GM23338 (cell line): Measurements from ENCODE around the gene BOK.

ENCODE experiments used
- EZH2 ChIP-seq: fragments of 200-600 bp; sonication (generic); IDR thresholded peaks from one replicate; pipeline ENCODE4 v1.8.0; 2017; ENCODE audit warnings: antibody characterized with exemption, mild to moderate bottlenecking, low read depth; ENCODE audit not compliant: unreplicated experiment
- EZH2phosphoT487 ChIP-seq: fragments of 200-600 bp; sonication (generic); IDR thresholded peaks from one replicate; pipeline ENCODE4 v1.8.1; 2018; ENCODE audit warnings: antibody characterized with exemption; ENCODE audit not compliant: unreplicated experiment
- POLR2AphosphoS5 ChIP-seq: IDR thresholded peaks from 2 replicates; pipeline ENCODE4 v1.6.1; 2016; ENCODE audit warnings: antibody characterized with exemption, low read depth
- ZNF331 ChIP-seq: fragments of 250-450 bp; sonication (Bioruptor Pico); IDR thresholded peaks from 2 replicates; pipeline ENCODE4 v1.5.0; 2020; ENCODE audit warnings: low read depth, mild to moderate bottlenecking, moderate library complexity
- TF ChIP-seq, protein P1 (sequence below), 2 experiments: fragments of 200-600 bp in 1 of 2; sonication (generic) in 1 of 2; conservative IDR thresholded peaks; 2 replicates each; pipeline versions ENCODE4 v1.5.1 to v1.6.1; 2016 to 2017; ENCODE audit warnings: antibody characterized with exemption in 2 of 2, low read depth in 2 of 2, mild to moderate bottlenecking in 2 of 2, moderate library complexity in 1 of 2
- TF ChIP-seq, protein P2 (sequence below): IDR thresholded peaks from one replicate; pipeline ENCODE4 v1.6.1; 2018; ENCODE audit warnings: antibody characterized with exemption; ENCODE audit not compliant: unreplicated experiment
- TF ChIP-seq, protein P3 (sequence below): IDR thresholded peaks from 2 replicates; pipeline ENCODE4 v1.6.1; 2016; ENCODE audit warnings: antibody characterized with exemption

DNA sequence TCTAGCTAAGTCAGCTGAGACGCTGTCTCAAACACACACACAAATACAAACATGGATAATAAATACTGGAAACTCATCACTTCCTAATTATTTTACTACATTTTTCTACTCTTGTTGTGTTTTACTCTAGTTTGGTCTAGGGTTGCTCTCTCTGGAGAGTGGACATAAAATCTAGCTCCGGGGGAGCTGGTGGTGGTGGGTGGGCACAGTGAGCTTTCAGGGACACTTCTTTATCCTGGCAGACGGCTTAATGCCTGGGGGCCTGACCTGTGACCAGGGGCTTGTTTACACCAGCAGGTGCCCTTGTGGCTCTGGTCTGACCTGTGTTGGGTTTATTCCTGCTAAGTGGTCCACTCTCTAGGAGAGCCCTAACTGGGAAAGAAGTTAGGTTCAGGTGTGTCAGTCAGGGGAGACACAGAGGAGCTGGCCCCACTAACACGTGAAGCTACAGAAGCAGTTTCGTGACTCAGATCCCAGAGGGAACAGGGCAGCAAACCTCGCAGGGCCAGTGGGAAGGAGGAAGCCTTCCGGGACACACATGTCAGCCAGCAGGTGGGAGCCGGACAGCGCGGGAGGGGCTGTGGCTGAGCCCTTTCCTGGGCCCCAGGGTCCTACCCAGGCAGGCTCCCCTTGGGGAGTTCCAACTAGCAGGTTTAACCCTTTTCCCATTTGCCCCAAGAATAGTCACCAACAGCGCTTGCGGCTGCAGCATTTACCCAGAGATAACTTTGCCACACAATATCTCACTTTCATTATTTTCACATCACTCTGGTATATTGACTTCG is 22.5 kb upstream of the BOK start:
- TF ChIP-seq, protein P1, sequence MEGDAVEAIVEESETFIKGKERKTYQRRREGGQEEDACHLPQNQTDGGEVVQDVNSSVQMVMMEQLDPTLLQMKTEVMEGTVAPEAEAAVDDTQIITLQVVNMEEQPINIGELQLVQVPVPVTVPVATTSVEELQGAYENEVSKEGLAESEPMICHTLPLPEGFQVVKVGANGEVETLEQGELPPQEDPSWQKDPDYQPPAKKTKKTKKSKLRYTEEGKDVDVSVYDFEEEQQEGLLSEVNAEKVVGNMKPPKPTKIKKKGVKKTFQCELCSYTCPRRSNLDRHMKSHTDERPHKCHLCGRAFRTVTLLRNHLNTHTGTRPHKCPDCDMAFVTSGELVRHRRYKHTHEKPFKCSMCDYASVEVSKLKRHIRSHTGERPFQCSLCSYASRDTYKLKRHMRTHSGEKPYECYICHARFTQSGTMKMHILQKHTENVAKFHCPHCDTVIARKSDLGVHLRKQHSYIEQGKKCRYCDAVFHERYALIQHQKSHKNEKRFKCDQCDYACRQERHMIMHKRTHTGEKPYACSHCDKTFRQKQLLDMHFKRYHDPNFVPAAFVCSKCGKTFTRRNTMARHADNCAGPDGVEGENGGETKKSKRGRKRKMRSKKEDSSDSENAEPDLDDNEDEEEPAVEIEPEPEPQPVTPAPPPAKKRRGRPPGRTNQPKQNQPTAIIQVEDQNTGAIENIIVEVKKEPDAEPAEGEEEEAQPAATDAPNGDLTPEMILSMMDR (conservative IDR thresholded peaks at IDR 0.05; ENCODE audit: low read depth in 2 of 2): no peak
- TF ChIP-seq EZH2: no peak
- TF ChIP-seq ZNF331 (CRISPR knock-in tag): no peak
- TF ChIP-seq EZH2phosphoT487: no peak
- TF ChIP-seq, protein P2, sequence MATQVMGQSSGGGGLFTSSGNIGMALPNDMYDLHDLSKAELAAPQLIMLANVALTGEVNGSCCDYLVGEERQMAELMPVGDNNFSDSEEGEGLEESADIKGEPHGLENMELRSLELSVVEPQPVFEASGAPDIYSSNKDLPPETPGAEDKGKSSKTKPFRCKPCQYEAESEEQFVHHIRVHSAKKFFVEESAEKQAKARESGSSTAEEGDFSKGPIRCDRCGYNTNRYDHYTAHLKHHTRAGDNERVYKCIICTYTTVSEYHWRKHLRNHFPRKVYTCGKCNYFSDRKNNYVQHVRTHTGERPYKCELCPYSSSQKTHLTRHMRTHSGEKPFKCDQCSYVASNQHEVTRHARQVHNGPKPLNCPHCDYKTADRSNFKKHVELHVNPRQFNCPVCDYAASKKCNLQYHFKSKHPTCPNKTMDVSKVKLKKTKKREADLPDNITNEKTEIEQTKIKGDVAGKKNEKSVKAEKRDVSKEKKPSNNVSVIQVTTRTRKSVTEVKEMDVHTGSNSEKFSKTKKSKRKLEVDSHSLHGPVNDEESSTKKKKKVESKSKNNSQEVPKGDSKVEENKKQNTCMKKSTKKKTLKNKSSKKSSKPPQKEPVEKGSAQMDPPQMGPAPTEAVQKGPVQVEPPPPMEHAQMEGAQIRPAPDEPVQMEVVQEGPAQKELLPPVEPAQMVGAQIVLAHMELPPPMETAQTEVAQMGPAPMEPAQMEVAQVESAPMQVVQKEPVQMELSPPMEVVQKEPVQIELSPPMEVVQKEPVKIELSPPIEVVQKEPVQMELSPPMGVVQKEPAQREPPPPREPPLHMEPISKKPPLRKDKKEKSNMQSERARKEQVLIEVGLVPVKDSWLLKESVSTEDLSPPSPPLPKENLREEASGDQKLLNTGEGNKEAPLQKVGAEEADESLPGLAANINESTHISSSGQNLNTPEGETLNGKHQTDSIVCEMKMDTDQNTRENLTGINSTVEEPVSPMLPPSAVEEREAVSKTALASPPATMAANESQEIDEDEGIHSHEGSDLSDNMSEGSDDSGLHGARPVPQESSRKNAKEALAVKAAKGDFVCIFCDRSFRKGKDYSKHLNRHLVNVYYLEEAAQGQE: no peak
- TF ChIP-seq, protein P3, sequence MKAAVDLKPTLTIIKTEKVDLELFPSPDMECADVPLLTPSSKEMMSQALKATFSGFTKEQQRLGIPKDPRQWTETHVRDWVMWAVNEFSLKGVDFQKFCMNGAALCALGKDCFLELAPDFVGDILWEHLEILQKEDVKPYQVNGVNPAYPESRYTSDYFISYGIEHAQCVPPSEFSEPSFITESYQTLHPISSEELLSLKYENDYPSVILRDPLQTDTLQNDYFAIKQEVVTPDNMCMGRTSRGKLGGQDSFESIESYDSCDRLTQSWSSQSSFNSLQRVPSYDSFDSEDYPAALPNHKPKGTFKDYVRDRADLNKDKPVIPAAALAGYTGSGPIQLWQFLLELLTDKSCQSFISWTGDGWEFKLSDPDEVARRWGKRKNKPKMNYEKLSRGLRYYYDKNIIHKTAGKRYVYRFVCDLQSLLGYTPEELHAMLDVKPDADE: no peak
- no peak for TF ChIP-seq POLR2AphosphoS5
